Progenitor cell of endocrine pancreas (in vitro differentiated cells): ENCODE data around the gene JMJD4. TPM values are rescaled to one million over a fixed set of nuclear protein-coding genes. Genes with fewer than 3 reads are reported as not detected.

Source experiments
- DNase-seq: peaks from one replicate; pipeline ENCODE4 v3.0.0; 2021; ENCODE audit warnings: low spot score; ENCODE audit not compliant: unreplicated experiment
- H3K27ac Mint-ChIP-seq: 2 replicates; pipeline ENCODE4 v1.8.0; 2021; ENCODE audit warnings: mild to moderate bottlenecking, moderate library complexity, mixed read lengths
- H3K27me3 Mint-ChIP-seq: 2 replicates; pipeline ENCODE4 v1.8.0; 2021; ENCODE audit warnings: mixed read lengths
- H3K36me3 Mint-ChIP-seq: 2 replicates; pipeline ENCODE4 v1.8.0; 2022; ENCODE audit warnings: mixed read lengths; ENCODE audit not compliant: insufficient read depth
- H3K4me1 Mint-ChIP-seq: 2 replicates; pipeline ENCODE4 v1.8.0; 2021; ENCODE audit warnings: low read depth, mixed read lengths
- H3K4me3 Mint-ChIP-seq: 2 replicates; pipeline ENCODE4 v1.8.0; 2021; ENCODE audit warnings: low read depth, mild to moderate bottlenecking, moderate library complexity, mixed read lengths
- H3K9me3 Mint-ChIP-seq: 2 replicates; pipeline ENCODE4 v1.8.0; 2021; ENCODE audit warnings: low read depth, mixed read lengths
- CTCF ChIP-seq: fragments of 200-600 bp; sonication (generic); IDR thresholded peaks from one replicate; pipeline ENCODE4 v1.5.0; 2021; ENCODE audit warnings: antibody characterized with exemption, mild to moderate bottlenecking; ENCODE audit not compliant: unreplicated experiment
- long read RNA-seq: library from polyadenylated mRNA; unstranded; transcript quantifications from one replicate; pipeline ENCODE4 v2.0.0, GENCODE V29; 2020
- total RNA-seq: library from RNA; stranded (reverse); gene quantifications from 2 replicates; pipeline ENCODE4 v1.2.1, GENCODE V29; 2021

Gene JMJD4
- 20.7 and 26.4 TPM in 2 replicates for total RNA-seq
- long read RNA-seq, transcript JMJD4-201 (6 exons, 2,595 nt) = major isoform, 31 of 40 reads
- long read RNA-seq, partial matches to known transcripts = 2 of 40 reads
- long read RNA-seq, other reads (novel, unspliced or antisense) = 6 of 40 reads

- TF ChIP-seq CTCF = no peak
- no peaks in the 10 kb centered on the region for H3K9me3 Mint-ChIP-seq
- peaks cover 11% of the 10 kb centered on the region for H3K4me1 Mint-ChIP-seq
- H3K27me3 Mint-ChIP-seq = no peaks in the 10 kb centered on the region
- no peaks in the 10 kb centered on the region for H3K36me3 Mint-ChIP-seq
- H3K27ac Mint-ChIP-seq = peak within 1 kb of the TSS; percentile 92
- DNase-seq = peak; percentile 93
- H3K4me3 Mint-ChIP-seq = peak within 1 kb of the TSS; percentile 91
These were observed at the start of gene JMJD4, which contains the start of gene SNAP47 for GRCh38 chr1:227734856-227735538. Gene JMJD4 (minus strand): TSS chr1:227735302. CDS start chr1:227735273, 29 bp downstream. Gene SNAP47 (plus strand): TSS chr1:227735435. CDS start chr1:227747737, 12,302 bp downstream.

- Mint-ChIP-seq H3K36me3 (peaks cover 4% of the 10 kb centered on the region), H3K4me1 (peaks cover 4% of the 10 kb centered on the region), H3K27me3 (peaks cover 28% of the 10 kb centered on the region), H3K27ac (no peak overlapping the region), H3K4me3 (no peak overlapping the region), H3K9me3 (no peaks in the 10 kb centered on the region)
- no peak for DNase-seq
- TF ChIP-seq CTCF = no peak
These were observed 47.1 kb upstream of the JMJD4 start for GRCh38 chr1:227782226-227782625.

- Mint-ChIP-seq H3K27me3 (peaks cover 22% of the 10 kb centered on the region), H3K4me1 (no peaks in the 10 kb centered on the region), H3K9me3 (no peaks in the 10 kb centered on the region), H3K4me3 (no peak overlapping the region), H3K27ac (no peak overlapping the region), H3K36me3 (peaks cover 4% of the 10 kb centered on the region)
- DNase-seq = no peak
- no peak for TF ChIP-seq CTCF
These were observed 46.3 kb upstream of the JMJD4 start for GRCh38 chr1:227781314-227781930.

GRCh38 chr1:227780101-227781044, 45.3 kb upstream of the JMJD4 start:
- H3K9me3 Mint-ChIP-seq = no peaks in the 10 kb centered on the region
- H3K36me3 Mint-ChIP-seq = peaks cover 4% of the 10 kb centered on the region
- H3K4me1 Mint-ChIP-seq = no peaks in the 10 kb centered on the region
- H3K27ac Mint-ChIP-seq = peak overlapping the region; percentile 69
- TF ChIP-seq CTCF = no peak
- H3K27me3 Mint-ChIP-seq = peaks cover 12% of the 10 kb centered on the region
- no peak for DNase-seq
- H3K4me3 Mint-ChIP-seq = no peak overlapping the region

GRCh38 chr1:227779685-227780084, 44.6 kb upstream of the JMJD4 start:
- TF ChIP-seq CTCF = no peak
- no peak overlapping the region for H3K4me3 Mint-ChIP-seq
- no peaks in the 10 kb centered on the region for H3K9me3 Mint-ChIP-seq
- no peak for DNase-seq
- H3K4me1 Mint-ChIP-seq = no peaks in the 10 kb centered on the region
- no peak overlapping the region for H3K27ac Mint-ChIP-seq
- peaks cover 7% of the 10 kb centered on the region for H3K27me3 Mint-ChIP-seq
- peaks cover 4% of the 10 kb centered on the region for H3K36me3 Mint-ChIP-seq
